SU-DHL-6 (cell line): Measurements from ENCODE around the gene ELOVL6.

Experiments
- H2AFZ ChIP-seq: fragments of 200-600 bp; sonication (generic); 2 replicates; pipeline ENCODE4 v1.6.1; 2014; ENCODE audit warnings: low read depth, mild to moderate bottlenecking, moderate library complexity, mixed read lengths, antibody characterized with exemption, low read length; ENCODE audit not compliant: severe bottlenecking
- H3F3A ChIP-seq: fragments of 200-600 bp; shearing (Covaris generic); 2 replicates; pipeline ENCODE4 v1.6.0; 2016; ENCODE audit warnings: antibody characterized with exemption, mild to moderate bottlenecking; ENCODE audit not compliant: insufficient read depth
- H3K27ac ChIP-seq: fragments of 200-600 bp; sonication (generic); 2 replicates; pipeline ENCODE4 v1.5.1; 2016; ENCODE audit warnings: low read depth, mild to moderate bottlenecking, low read length, moderate library complexity, mixed read lengths
- H3K27me3 ChIP-seq: fragments of 200-600 bp; sonication (generic), shearing (Covaris generic); 2 replicates; pipeline ENCODE4 v1.6.0; 2014; ENCODE audit warnings: mild to moderate bottlenecking, low read length
- H3K36me3 ChIP-seq: fragments of 200-600 bp; sonication (generic); 2 replicates; pipeline ENCODE4 v1.6.1; 2014; ENCODE audit warnings: mild to moderate bottlenecking, low read length, mixed read lengths
- H3K4me2 ChIP-seq: fragments of 300-600, 200-600 bp; shearing (Covaris generic), sonication (generic); 2 replicates; pipeline ENCODE4 v1.6.0; 2014; ENCODE audit warnings: low read length, low read depth, mild to moderate bottlenecking; ENCODE audit not compliant: poor library complexity, severe bottlenecking
- H3K4me3 ChIP-seq: fragments of 200-600 bp; sonication (generic); 2 replicates; pipeline ENCODE4 v1.5.1; 2014; ENCODE audit warnings: antibody characterized with exemption, low read length, mild to moderate bottlenecking, mixed read lengths; ENCODE audit not compliant: insufficient read depth, poor library complexity, severe bottlenecking
- H3K79me2 ChIP-seq: fragments of 200-600 bp; sonication (generic); 2 replicates; pipeline ENCODE4 v1.6.1; 2014; ENCODE audit warnings: mild to moderate bottlenecking, low read length, moderate library complexity; ENCODE audit not compliant: insufficient read depth
- H3K9ac ChIP-seq: fragments of 200-600 bp; sonication (generic); 2 replicates; pipeline ENCODE4 v1.7.0; 2014; ENCODE audit warnings: mild to moderate bottlenecking, low read length
- H3K9me2 ChIP-seq: fragments of 200-600 bp; sonication (generic); replicated peaks from 2 replicates; pipeline ENCODE4 v1.6.1; 2014; ENCODE audit warnings: low read length; ENCODE audit not compliant: insufficient read depth
- H3K9me3 ChIP-seq: fragments of 200-600 bp; sonication (generic); 2 replicates; pipeline ENCODE4 v1.6.1; 2014; ENCODE audit warnings: low read length, mixed read lengths; ENCODE audit not compliant: insufficient read depth
- H4K20me1 ChIP-seq: fragments of 200-600 bp; sonication (generic); 2 replicates; pipeline ENCODE4 v1.6.1; 2014; ENCODE audit warnings: low read depth, mild to moderate bottlenecking, antibody characterized with exemption, low read length, moderate library complexity, mixed read lengths
- CTCF ChIP-seq: fragments of 200-600 bp; sonication (generic); IDR thresholded peaks from one replicate; pipeline ENCODE4 v1.5.1; 2017; ENCODE audit warnings: antibody characterized with exemption, mild to moderate bottlenecking, low read length, moderate library complexity; ENCODE audit not compliant: insufficient read depth, poor library complexity, severe bottlenecking
- EZH2phosphoT487 ChIP-seq: fragments of 200-600 bp; sonication (generic), shearing (Covaris generic); conservative IDR thresholded peaks from 2 replicates; pipeline ENCODE4 v1.6.1; 2018; ENCODE audit warnings: mild to moderate bottlenecking, antibody characterized with exemption, low read length, moderate library complexity, mixed read lengths

The ELOVL6 gene

GRCh38 chr4:110172972-110173371 lies 25.4 kb downstream of the ELOVL6 start:
- no peak overlapping the region for H3K4me2 ChIP-seq
- no peaks in the 10 kb centered on the region for H4K20me1 ChIP-seq
- H3K36me3 ChIP-seq: no peaks in the 10 kb centered on the region
- TF ChIP-seq EZH2phosphoT487 (no peak), CTCF (no peak)
- H3K9ac ChIP-seq: no peak overlapping the region
- H3K4me3 ChIP-seq: no peak overlapping the region
- no peaks in the 10 kb centered on the region for H3K27me3 ChIP-seq
- no peak overlapping the region for H2AFZ ChIP-seq
- no peaks in the 10 kb centered on the region for H3K79me2 ChIP-seq
- H3K9me2 ChIP-seq: no peaks in the 10 kb centered on the region
- H3K9me3 ChIP-seq: no peaks in the 10 kb centered on the region
- no peak overlapping the region for H3K27ac ChIP-seq
- no peaks in the 10 kb centered on the region for H3F3A ChIP-seq

- H2AFZ ChIP-seq: no peak overlapping the region
- no peaks in the 10 kb centered on the region for H3K27me3 ChIP-seq
- no peak overlapping the region for H3K9ac ChIP-seq
- H3K9me2 ChIP-seq: no peaks in the 10 kb centered on the region
- no peak overlapping the region for H3K4me3 ChIP-seq
- H4K20me1 ChIP-seq: no peaks in the 10 kb centered on the region
- H3K27ac ChIP-seq: no peak overlapping the region
- no peak overlapping the region for H3K4me2 ChIP-seq
- H3F3A ChIP-seq: no peaks in the 10 kb centered on the region
- H3K36me3 ChIP-seq: no peaks in the 10 kb centered on the region
- no peak for TF ChIP-seq CTCF
- no peak for TF ChIP-seq EZH2phosphoT487
- no peaks in the 10 kb centered on the region for H3K79me2 ChIP-seq
- no peaks in the 10 kb centered on the region for H3K9me3 ChIP-seq
Measured at GRCh38 chr4:110171971-110172370, 26.4 kb downstream of the ELOVL6 start.

- Histone ChIP-seq H3K9me2 (no peaks in the 10 kb centered on the region), H3K9ac (no peak overlapping the region), H3K27me3 (no peaks in the 10 kb centered on the region), H3F3A (no peaks in the 10 kb centered on the region), H3K4me3 (no peak overlapping the region), H4K20me1 (no peaks in the 10 kb centered on the region), H3K4me2 (no peak overlapping the region), H2AFZ (no peak overlapping the region), H3K9me3 (no peaks in the 10 kb centered on the region), H3K27ac (no peak overlapping the region), H3K79me2 (no peaks in the 10 kb centered on the region), H3K36me3 (no peaks in the 10 kb centered on the region)
- TF ChIP-seq CTCF: no peak
- no peak for TF ChIP-seq EZH2phosphoT487
Measured at GRCh38 chr4:110170861-110171260, 27.6 kb downstream of the ELOVL6 start.
